Sigmoid colon (tissue), 4 donors: ENCODE data around the gene NDUFB6.

Experiments
- POLR2A ChIP-seq, 2 donors: fragments of 450-650 bp; IDR thresholded peaks; one replicate each; pipeline ENCODE4 v1.6.1; 2016; ENCODE audit warnings: antibody characterized with exemption in 2 of 2, mild to moderate bottlenecking in 2 of 2, moderate library complexity in 2 of 2
- POLR2AphosphoS5 ChIP-seq, 4 donors: sonication (generic); formaldehyde crosslinking; IDR thresholded peaks; one replicate each; pipeline ENCODE4 v1.6.1; 2017; ENCODE audit warnings: antibody characterized with exemption in 4 of 4
- TF ChIP-seq, protein P1 (sequence below), 4 experiments: fragments of 450-650 bp in 3 of 4; fragments of 200-600 bp in 1 of 4; IDR thresholded peaks; one replicate each; pipeline ENCODE4 v1.5.1; 2016 to 2019; ENCODE audit warnings: antibody characterized with exemption in 4 of 4, mild to moderate bottlenecking in 3 of 4, moderate library complexity in 2 of 4

DNA sequence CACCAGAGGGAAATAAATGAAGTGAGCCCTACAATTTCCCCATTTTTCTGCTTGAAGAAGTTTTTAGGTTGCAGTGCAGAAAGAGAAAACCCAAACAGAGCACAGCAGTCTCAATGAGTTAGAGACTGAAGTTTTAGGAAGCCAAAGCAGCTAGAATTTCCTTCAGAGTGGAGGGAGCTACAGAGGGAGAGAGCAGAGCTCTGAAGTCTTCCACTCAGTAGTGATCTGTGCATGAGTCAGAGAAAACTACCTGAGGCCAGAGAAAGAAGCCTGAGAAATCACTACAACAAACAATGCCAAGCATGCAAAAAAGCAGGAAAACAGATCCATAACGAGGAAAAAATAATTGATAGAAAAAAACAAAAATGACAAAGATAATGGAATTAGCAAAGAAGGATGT lies 17.9 kb upstream of the NDUFB6 start:
- TF ChIP-seq POLR2A (IDR thresholded peaks at IDR 0.05) (no peak), POLR2AphosphoS5 (IDR thresholded peaks at IDR 0.05) (no peak)
- TF ChIP-seq, protein P1, sequence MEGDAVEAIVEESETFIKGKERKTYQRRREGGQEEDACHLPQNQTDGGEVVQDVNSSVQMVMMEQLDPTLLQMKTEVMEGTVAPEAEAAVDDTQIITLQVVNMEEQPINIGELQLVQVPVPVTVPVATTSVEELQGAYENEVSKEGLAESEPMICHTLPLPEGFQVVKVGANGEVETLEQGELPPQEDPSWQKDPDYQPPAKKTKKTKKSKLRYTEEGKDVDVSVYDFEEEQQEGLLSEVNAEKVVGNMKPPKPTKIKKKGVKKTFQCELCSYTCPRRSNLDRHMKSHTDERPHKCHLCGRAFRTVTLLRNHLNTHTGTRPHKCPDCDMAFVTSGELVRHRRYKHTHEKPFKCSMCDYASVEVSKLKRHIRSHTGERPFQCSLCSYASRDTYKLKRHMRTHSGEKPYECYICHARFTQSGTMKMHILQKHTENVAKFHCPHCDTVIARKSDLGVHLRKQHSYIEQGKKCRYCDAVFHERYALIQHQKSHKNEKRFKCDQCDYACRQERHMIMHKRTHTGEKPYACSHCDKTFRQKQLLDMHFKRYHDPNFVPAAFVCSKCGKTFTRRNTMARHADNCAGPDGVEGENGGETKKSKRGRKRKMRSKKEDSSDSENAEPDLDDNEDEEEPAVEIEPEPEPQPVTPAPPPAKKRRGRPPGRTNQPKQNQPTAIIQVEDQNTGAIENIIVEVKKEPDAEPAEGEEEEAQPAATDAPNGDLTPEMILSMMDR (IDR thresholded peaks at IDR 0.05): no peak
